ENCODE data around the gene RYR3.

GRCh38 chr15:33839540-33839939, 528.8 kb downstream of the RYR3 start:
- TF ChIP-seq CTCF (IDR thresholded peaks at IDR 0.05) (no peak), EZH2 (IDR thresholded peaks at IDR 0.05; ENCODE audit: borderline replicate concordance, insufficient read depth, low read depth, low read length, poor library complexity, severe bottlenecking) (no peak)
